ENCODE results near the gene GLMP.
"Not testable (repeated sequence)": the region's sequence is repeated elsewhere in the genome, so short reads cannot be mapped to it uniquely, and the experiment has no call there.

GLMP gene

GRCh38 chr1:156295391-156295947 is at the start of gene GLMP:
GLMP (minus strand) TSS chr1:156295679; CDS start chr1:156295645, 34 bp downstream.
- no peaks in the 10 kb centered on the region for H3K27me3 Mint-ChIP-seq (ENCODE audit: low read depth)
- peak within 1 kb of the TSS; percentile 82 for H3K27ac Mint-ChIP-seq
- peaks cover 6% of the 10 kb centered on the region for H3K36me3 Mint-ChIP-seq (ENCODE audit: low read depth)
- peak within 1 kb of the TSS; percentile 94 for H3K4me3 Mint-ChIP-seq
- H3K4me1 Mint-ChIP-seq (ENCODE audit: low read depth): peaks cover 15% of the 10 kb centered on the region
- H3K9me3 Mint-ChIP-seq: no peaks in the 10 kb centered on the region

- H3K4me1 Mint-ChIP-seq (ENCODE audit: low read depth): no peaks in the 10 kb centered on the region
- H3K36me3 Mint-ChIP-seq (ENCODE audit: low read depth): no peaks in the 10 kb centered on the region
- no peak overlapping the region for H3K4me3 Mint-ChIP-seq
- no peak overlapping the region for H3K27ac Mint-ChIP-seq
- peaks cover 41% of the 10 kb centered on the region for H3K27me3 Mint-ChIP-seq (ENCODE audit: low read depth)
- no peaks in the 10 kb centered on the region for H3K9me3 Mint-ChIP-seq
These were observed 48.9 kb upstream of the GLMP start for GRCh38 chr1:156344409-156344808.

- peaks cover 3% of the 10 kb centered on the region for H3K4me1 Mint-ChIP-seq (ENCODE audit: low read depth)
- no peaks in the 10 kb centered on the region for H3K36me3 Mint-ChIP-seq (ENCODE audit: low read depth)
- no peak overlapping the region for H3K4me3 Mint-ChIP-seq
- H3K27me3 Mint-ChIP-seq (ENCODE audit: low read depth): peaks cover 25% of the 10 kb centered on the region
- no peak overlapping the region for H3K27ac Mint-ChIP-seq
- no peaks in the 10 kb centered on the region for H3K9me3 Mint-ChIP-seq
These were observed 46.9 kb upstream of the GLMP start for GRCh38 chr1:156342166-156342955.

- no peaks in the 10 kb centered on the region for H3K9me3 Mint-ChIP-seq
These were observed 42.9 kb upstream of the GLMP start, which contains the start of the genes CCT3 and TSACC for GRCh38 chr1:156338180-156338976. CCT3 (minus strand) TSS chr1:156338292; CDS start chr1:156338184, 108 bp downstream. TSACC (plus strand) TSS chr1:156338526; CDS start chr1:156339758, 1,232 bp downstream.

GRCh38 chr1:156337888-156338179 is 42.4 kb upstream of the GLMP start:
- peaks cover 20% of the 10 kb centered on the region for H3K36me3 Mint-ChIP-seq (ENCODE audit: low read depth)
- no peaks in the 10 kb centered on the region for H3K27me3 Mint-ChIP-seq (ENCODE audit: low read depth)
- peak overlapping the region; percentile 98 for H3K27ac Mint-ChIP-seq
- peaks cover 25% of the 10 kb centered on the region for H3K4me1 Mint-ChIP-seq (ENCODE audit: low read depth)
- H3K4me3 Mint-ChIP-seq: peak overlapping the region; percentile 94
- no peaks in the 10 kb centered on the region for H3K9me3 Mint-ChIP-seq

More at GRCh38 chr1:156338180-156338976, 42.9 kb upstream of the GLMP start, which contains the start of the genes CCT3 and TSACC:
- Mint-ChIP-seq H3K4me3 (peak within 1 kb of the TSS; percentile 94), H3K4me1 (ENCODE audit: low read depth) (peaks cover 25% of the 10 kb centered on the region), H3K27ac (peak within 1 kb of the TSS; percentile 98), H3K27me3 (ENCODE audit: low read depth) (peaks cover 5% of the 10 kb centered on the region), H3K36me3 (ENCODE audit: low read depth) (peaks cover 20% of the 10 kb centered on the region)

- Mint-ChIP-seq H3K4me1 (ENCODE audit: low read depth) (peaks cover 25% of the 10 kb centered on the region), H3K27ac (peak overlapping the region; percentile 98), H3K36me3 (ENCODE audit: low read depth) (peaks cover 20% of the 10 kb centered on the region), H3K27me3 (ENCODE audit: low read depth) (no peaks in the 10 kb centered on the region), H3K9me3 (no peaks in the 10 kb centered on the region), H3K4me3 (peak overlapping the region; percentile 94)
These were observed 41.8 kb upstream of the GLMP start for GRCh38 chr1:156337052-156337887.

GRCh38 chr1:156336242-156336641 is 40.8 kb upstream of the GLMP start:
- H3K27ac Mint-ChIP-seq: no peak overlapping the region
- H3K36me3 Mint-ChIP-seq (ENCODE audit: low read depth): peaks cover 25% of the 10 kb centered on the region
- no peaks in the 10 kb centered on the region for H3K9me3 Mint-ChIP-seq
- peaks cover 25% of the 10 kb centered on the region for H3K4me1 Mint-ChIP-seq (ENCODE audit: low read depth)
- no peaks in the 10 kb centered on the region for H3K27me3 Mint-ChIP-seq (ENCODE audit: low read depth)
- H3K4me3 Mint-ChIP-seq: peak overlapping the region; percentile 94

GRCh38 chr1:156323179-156323578 is 27.7 kb upstream of the GLMP start:
- H3K4me1 Mint-ChIP-seq (ENCODE audit: low read depth); H3K9me3 Mint-ChIP-seq; H3K27ac Mint-ChIP-seq; H3K27me3 Mint-ChIP-seq (ENCODE audit: low read depth); H3K4me3 Mint-ChIP-seq: not testable (repeated sequence)
- H3K36me3 Mint-ChIP-seq (ENCODE audit: low read depth): peaks cover 29% of the 10 kb centered on the region

- peaks cover 46% of the 10 kb centered on the region for H3K36me3 Mint-ChIP-seq (ENCODE audit: low read depth)
- no peak overlapping the region for H3K27ac Mint-ChIP-seq
- H3K4me3 Mint-ChIP-seq: no peak overlapping the region
- no peaks in the 10 kb centered on the region for H3K27me3 Mint-ChIP-seq (ENCODE audit: low read depth)
- peaks cover 2% of the 10 kb centered on the region for H3K4me1 Mint-ChIP-seq (ENCODE audit: low read depth)
- no peaks in the 10 kb centered on the region for H3K9me3 Mint-ChIP-seq
These were observed 25.1 kb upstream of the GLMP start for GRCh38 chr1:156320560-156320959.

GRCh38 chr1:156319664-156320063 is 24.2 kb upstream of the GLMP start:
- H3K36me3 Mint-ChIP-seq (ENCODE audit: low read depth): peaks cover 46% of the 10 kb centered on the region
- H3K27ac Mint-ChIP-seq: no peak overlapping the region
- no peak overlapping the region for H3K4me3 Mint-ChIP-seq
- H3K27me3 Mint-ChIP-seq (ENCODE audit: low read depth): no peaks in the 10 kb centered on the region
- no peaks in the 10 kb centered on the region for H3K9me3 Mint-ChIP-seq
- peaks cover 2% of the 10 kb centered on the region for H3K4me1 Mint-ChIP-seq (ENCODE audit: low read depth)

- Mint-ChIP-seq H3K27ac (no peak overlapping the region), H3K27me3 (ENCODE audit: low read depth) (no peaks in the 10 kb centered on the region), H3K4me3 (no peak overlapping the region), H3K4me1 (ENCODE audit: low read depth) (peaks cover 2% of the 10 kb centered on the region), H3K36me3 (ENCODE audit: low read depth) (peaks cover 59% of the 10 kb centered on the region), H3K9me3 (no peaks in the 10 kb centered on the region)
These were observed 21.4 kb upstream of the GLMP start for GRCh38 chr1:156316909-156317308.

- H3K27ac Mint-ChIP-seq: no peak overlapping the region
- H3K4me1 Mint-ChIP-seq (ENCODE audit: low read depth): no peaks in the 10 kb centered on the region
- no peaks in the 10 kb centered on the region for H3K9me3 Mint-ChIP-seq
These were observed 15.5 kb upstream of the GLMP start for GRCh38 chr1:156310962-156311361.

GRCh38 chr1:156308078-156308477 is 12.6 kb upstream of the GLMP start:
- H3K4me3 Mint-ChIP-seq: no peak overlapping the region
- no peaks in the 10 kb centered on the region for H3K27me3 Mint-ChIP-seq (ENCODE audit: low read depth)
- peaks cover 34% of the 10 kb centered on the region for H3K36me3 Mint-ChIP-seq (ENCODE audit: low read depth)
- H3K9me3 Mint-ChIP-seq: no peaks in the 10 kb centered on the region
- H3K27ac Mint-ChIP-seq: no peak overlapping the region
- no peaks in the 10 kb centered on the region for H3K4me1 Mint-ChIP-seq (ENCODE audit: low read depth)

More at GRCh38 chr1:156310962-156311361, 15.5 kb upstream of the GLMP start:
- peaks cover 52% of the 10 kb centered on the region for H3K36me3 Mint-ChIP-seq (ENCODE audit: low read depth)
- no peak overlapping the region for H3K4me3 Mint-ChIP-seq
- no peaks in the 10 kb centered on the region for H3K27me3 Mint-ChIP-seq (ENCODE audit: low read depth)

GRCh38 chr1:156305215-156305614 is 9.7 kb upstream of the GLMP start:
- Mint-ChIP-seq H3K4me1 (ENCODE audit: low read depth) (no peaks in the 10 kb centered on the region), H3K27ac (no peak overlapping the region), H3K27me3 (ENCODE audit: low read depth) (no peaks in the 10 kb centered on the region), H3K4me3 (no peak overlapping the region), H3K36me3 (ENCODE audit: low read depth) (peaks cover 19% of the 10 kb centered on the region), H3K9me3 (no peaks in the 10 kb centered on the region)
